NCI-H2107 treated with DMSO at 0.1 percent for 48 hours (cell line): ENCODE results near the gene HDAC4.

ENCODE experiments used
- DNase-seq: peaks from one replicate; lab custom pipeline; 2025; ENCODE audit not compliant: unreplicated experiment; lab: John Stamatoyannopoulos, UW

HDAC4 gene

GRCh38 chr2:239008004-239008403 lies 392.8 kb downstream of the HDAC4 start:
- no peak for DNase-seq

- DNase-seq: no peak
Measured at GRCh38 chr2:239006622-239007285, 394.1 kb downstream of the HDAC4 start.

DNA sequence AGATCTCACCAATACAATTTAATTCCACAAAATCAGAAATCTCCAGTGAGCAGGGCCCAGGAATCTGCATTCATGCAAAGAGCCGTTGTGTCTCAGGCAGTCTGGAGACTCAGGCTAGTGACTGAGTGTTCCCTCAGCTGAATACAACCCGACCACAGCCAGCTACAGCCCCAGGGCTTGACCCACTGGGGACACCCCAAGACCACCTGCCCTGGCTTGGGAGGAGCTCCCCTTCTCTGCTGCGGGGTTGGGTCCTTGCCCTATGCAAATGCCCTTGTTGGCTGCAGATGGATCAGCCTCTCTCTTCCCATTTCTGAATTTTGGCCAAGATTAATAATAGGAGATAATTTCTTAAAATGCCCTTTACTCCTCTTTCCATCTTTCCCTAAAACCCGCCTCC lies 395.2 kb downstream of the HDAC4 start:
- no peak for DNase-seq

GRCh38 chr2:239004274-239005015 lies 396.4 kb downstream of the HDAC4 start:
- DNase-seq: no peak

DNA sequence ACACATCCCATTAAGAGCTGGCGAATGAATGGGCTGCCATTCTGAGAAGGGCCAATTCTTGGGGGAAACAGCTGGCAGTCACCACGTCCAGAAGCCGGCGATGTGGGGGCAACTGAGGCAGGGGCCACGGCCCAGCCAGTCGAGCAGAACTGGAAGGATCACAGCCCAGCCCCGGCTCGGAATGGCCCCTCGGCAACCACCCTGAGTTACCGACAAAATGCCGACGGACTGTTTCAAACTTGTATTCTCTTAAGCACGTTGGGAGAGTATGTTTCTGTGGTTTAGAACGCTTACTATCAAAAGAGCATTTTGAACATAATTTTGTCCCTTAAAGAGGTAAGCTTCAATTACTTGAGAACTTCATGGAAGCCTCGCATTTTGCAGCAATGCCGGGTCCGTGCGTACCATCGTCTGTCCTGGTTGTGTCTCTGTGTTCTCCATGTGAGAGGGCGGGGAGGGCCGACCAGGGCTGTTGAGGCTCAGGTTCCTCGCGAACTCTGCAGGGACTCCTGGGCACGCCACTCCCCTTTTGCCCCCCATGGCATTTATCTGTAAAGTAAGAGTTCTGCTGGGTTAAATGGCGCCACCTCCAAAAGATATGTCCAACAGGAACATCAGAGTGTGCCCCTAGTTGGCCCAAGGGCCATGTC lies 397.1 kb downstream of the HDAC4 start:
- no peak for DNase-seq

DNA sequence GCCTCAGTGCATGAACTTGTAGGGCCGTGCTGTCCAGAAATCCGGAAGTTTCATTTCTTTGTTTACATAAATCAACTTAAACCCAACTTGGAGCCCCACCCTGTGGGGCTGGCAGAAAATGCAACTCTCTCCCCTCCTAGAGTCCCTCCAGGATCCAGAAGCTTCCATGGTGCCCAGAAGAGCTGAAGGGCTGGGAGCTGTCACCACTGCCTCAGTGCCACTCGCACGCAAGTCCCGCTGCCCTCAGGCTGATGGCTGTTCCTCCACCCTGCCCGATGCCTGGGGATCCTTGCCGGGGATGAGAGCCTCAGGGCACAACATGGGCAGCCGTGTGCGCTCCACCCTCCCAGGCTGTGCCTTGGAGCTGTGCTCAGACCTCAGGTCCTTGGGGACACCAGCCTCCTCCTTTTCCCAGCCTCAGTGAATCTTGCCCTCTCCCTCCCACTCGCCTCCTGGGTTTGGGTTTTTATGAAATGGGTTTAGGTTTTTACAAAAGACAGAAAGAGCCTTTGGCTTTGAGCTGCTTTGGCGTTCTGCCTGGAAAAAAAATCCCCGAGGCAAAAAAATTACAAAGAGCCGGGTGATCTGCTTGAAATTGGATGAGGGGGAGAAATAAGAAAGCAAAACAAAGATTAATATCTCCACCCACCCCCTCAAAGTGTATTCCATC lies 397.7 kb downstream of the HDAC4 start:
- DNase-seq: no peak

GRCh38 chr2:239002591-239002953 lies 398.2 kb downstream of the HDAC4 start:
- DNase-seq: no peak

- DNase-seq: no peak
Measured at GRCh38 chr2:239001794-239002193, 399.0 kb downstream of the HDAC4 start.

- DNase-seq: no peak
Measured at GRCh38 chr2:239000500-239001073, 400.2 kb downstream of the HDAC4 start.

- no peak for DNase-seq
Measured at GRCh38 chr2:239000089-239000488, 400.7 kb downstream of the HDAC4 start.

- DNase-seq: no peak
Measured at GRCh38 chr2:238999291-238999741, 401.5 kb downstream of the HDAC4 start.

DNA sequence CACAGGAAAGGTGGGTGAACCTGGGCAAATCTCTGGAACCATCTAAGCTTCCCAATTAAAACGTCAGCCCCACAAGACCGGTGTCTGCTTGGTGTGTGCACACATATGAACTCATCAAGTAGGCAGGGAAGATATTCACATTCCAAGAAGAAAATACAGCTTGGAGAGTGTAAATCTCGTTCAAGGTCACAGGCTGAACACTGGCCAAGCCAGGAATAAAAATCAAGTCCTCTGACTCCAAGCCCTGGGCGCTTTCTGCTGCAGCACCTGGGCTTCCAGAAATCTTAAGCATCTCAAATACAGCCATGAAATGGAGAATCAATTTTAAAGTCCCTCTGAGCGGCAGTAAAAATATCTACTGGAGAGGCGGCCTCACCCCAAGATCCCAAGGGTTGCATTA lies 402.0 kb downstream of the HDAC4 start:
- no peak for DNase-seq
